ENCODE data around the gene STK32C. TPM values are rescaled to one million over a fixed set of nuclear protein-coding genes. Genes with fewer than 3 reads are reported as not detected.

The STK32C gene
- total and polyA plus RNA-seq, 10 of the 15 experiments (the other 5 are each of a cell fraction or from before 2014, with no cell fraction given), result 1.5 to 18.1 (median 6.4) TPM

DNA sequence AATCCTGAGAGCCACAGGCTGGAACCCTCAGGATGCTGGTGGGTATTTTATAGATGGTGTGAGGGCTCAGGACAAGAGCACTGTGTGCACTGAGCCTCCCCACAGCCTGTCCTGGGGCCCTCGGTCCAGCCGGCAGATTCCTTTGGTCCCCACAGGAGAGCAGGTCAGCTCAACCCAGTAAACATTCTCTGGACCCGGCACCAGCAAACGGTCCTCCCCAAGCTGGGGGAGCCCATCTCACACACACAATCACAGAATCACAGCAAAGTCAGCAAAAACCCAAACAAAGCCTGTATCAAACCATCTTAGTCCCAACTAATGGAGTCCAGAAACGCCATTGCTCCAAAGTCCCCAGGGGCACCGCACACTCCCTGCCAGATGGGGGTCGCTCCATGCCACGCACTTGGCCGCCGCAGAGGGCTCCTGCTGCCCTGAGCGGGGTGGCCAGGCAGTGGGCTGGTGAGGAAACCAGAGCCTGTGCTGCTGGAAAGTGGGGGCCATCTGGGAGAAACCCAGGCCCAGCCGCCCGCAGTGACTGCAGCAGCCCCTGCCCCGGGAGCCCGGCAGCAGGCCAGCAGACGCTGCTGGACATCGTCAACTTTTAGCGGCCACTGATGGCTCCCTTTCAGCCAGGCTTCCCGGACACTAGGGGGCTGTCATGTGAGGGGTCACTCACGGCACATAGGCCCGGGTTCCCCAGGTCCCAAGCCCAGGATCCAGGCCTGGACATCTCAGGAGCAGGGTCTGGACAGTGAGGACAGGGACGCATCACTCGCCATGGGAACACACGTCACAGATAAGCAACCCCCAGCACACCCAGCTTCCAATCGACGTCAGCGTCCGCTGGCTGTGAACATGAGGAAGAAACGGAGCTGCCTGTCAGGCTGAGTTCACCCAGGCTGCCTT is 68.4 kb downstream of the STK32C start (continued):
- TF ChIP-seq PKNOX1 (IDR thresholded peaks at IDR 0.05) (no peak), ZNF24 (IDR thresholded peaks at IDR 0.05) (no peak), LARP7 (IDR thresholded peaks at IDR 0.05) (no peak), JUND (IDR thresholded peaks at IDR 0.05; ENCODE audit: low read depth, low read length) (no peak)

- no peak overlapping the region for H3K9ac ChIP-seq (ENCODE audit: control insufficient read depth, insufficient read depth, low read length)
- POLR2A ChIA-PET, result no interaction called here
- H4K20me1 ChIP-seq (ENCODE audit: control insufficient read depth, insufficient read depth), result no peaks in the 10 kb centered on the region
- H3K79me2 ChIP-seq (ENCODE audit: control insufficient read depth, insufficient read depth, low read length), result no peaks in the 10 kb centered on the region
- H3K27ac ChIP-seq (ENCODE audit: control insufficient read depth, insufficient read depth), result no peak overlapping the region
- H2AFZ ChIP-seq (ENCODE audit: control insufficient read depth, low read depth, low read length), result no peak overlapping the region
- 42% methylated on average over 17 of the region's 17 CpGs for WGBS (ENCODE audit: insufficient coverage, insufficient replicate concordance, low lambda C conversion rate, missing lambda C conversion rate)
- FAIRE-seq, result no peak
- H3K4me2 ChIP-seq (ENCODE audit: control insufficient read depth, insufficient read depth), result no peak overlapping the region
- H3K4me1 ChIP-seq (ENCODE audit: control insufficient read depth, insufficient read depth, low read length), result no peaks in the 10 kb centered on the region
- RAD21 ChIA-PET (ENCODE audit: unreplicated experiment), result no interaction called here
- H3K4me3 ChIP-seq, result no peak overlapping the region
- CTCF ChIA-PET, result no interaction called here
- no peaks in the 10 kb centered on the region for H3K27me3 ChIP-seq (replicated peaks in 1 of 2; ENCODE audit: control insufficient read depth in 2 of 2, insufficient read depth in 2 of 2, low read length in 1 of 2)
- no peaks in the 10 kb centered on the region for H3K36me3 ChIP-seq (ENCODE audit: control insufficient read depth in 2 of 2, insufficient read depth in 2 of 2, low read length in 1 of 2)
- no peak for TF ChIP-seq ATF2 (IDR thresholded peaks at IDR 0.05; ENCODE audit: low read length)
- TF ChIP-seq CREM (IDR thresholded peaks at IDR 0.05; ENCODE audit: low read depth), result no peak
- TF ChIP-seq, protein P1, sequence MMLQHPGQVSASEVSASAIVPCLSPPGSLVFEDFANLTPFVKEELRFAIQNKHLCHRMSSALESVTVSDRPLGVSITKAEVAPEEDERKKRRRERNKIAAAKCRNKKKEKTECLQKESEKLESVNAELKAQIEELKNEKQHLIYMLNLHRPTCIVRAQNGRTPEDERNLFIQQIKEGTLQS (IDR thresholded peaks at IDR 0.05; ENCODE audit: borderline replicate concordance, extremely low read depth, low read depth, low read length), result no peak
- TF ChIP-seq ZSCAN29 (IDR thresholded peaks at IDR 0.05), result no peak
- no peak for TF ChIP-seq ASH2L (IDR thresholded peaks at IDR 0.05; ENCODE audit: borderline replicate concordance, low read depth)
- no peak for DNase-seq (ENCODE audit: low read depth, low spot score)
- intact Hi-C loops (cut with micrococcal nuclease; ENCODE audit: unreplicated experiment) (no loop called here), in situ Hi-C loops (cut with MboI) (no loop called here)
- ATAC-seq, result no peak
- H3K9me3 ChIP-seq (replicated peaks; ENCODE audit: control insufficient read depth, insufficient read depth, low read length), result no peaks in the 10 kb centered on the region
- no TSS peak for BruUV-seq (replicated peaks)
- SMC1A ChIA-PET (ENCODE audit: uncharacterized antibody, unreplicated experiment), result no interaction called here
These were observed 69.2 kb downstream of the STK32C start for GRCh38 chr10:132238371-132239125.

All from GM12878 (cell line).